Smooth muscle cell of the brain vasculature (primary cell): Measurements from ENCODE around the gene HSD11B1L.
"Not testable (repeated sequence)": the region's sequence is repeated elsewhere in the genome, so short reads cannot be mapped to it uniquely, and the experiment has no call there.

Experiments used
- DNase-seq: peaks from one replicate; pipeline ENCODE4 v3.0.0-alpha.2; 2012; ENCODE audit warnings: low read depth, low spot score

Gene HSD11B1L

DNA sequence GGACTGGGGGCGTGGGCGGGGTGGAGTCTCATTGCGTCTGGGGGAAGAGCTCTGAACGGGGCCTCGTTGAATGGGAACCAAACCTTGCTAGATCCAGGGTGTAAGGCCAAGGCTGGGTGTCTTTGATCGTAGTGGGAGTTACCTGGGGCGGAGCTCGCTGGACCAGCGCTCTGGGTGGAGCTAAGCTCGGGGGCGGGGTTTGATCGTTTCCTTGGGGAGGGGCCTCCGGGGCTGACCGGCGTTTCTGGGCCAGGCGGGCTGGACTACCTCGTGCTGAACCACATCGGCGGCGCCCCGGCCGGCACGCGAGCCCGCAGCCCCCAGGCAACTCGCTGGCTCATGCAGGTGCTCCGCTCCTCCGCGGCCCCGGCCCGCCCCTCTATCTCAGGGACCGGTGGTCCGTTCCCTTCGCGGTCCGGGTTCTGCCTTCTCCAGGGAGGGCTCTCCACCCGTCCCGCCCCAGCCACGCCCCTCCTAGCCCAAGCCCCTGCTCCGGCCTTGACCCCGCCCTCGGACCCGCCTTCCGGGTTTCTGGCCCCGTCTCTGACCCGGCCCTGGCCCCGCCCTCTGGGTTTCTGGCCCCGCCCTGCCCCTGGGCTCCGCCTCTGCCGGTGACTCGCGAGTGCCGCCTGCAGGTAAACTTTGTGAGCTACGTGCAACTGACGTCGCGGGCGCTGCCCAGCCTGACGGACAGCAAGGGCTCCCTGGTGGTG, 6.0 kb downstream of the HSD11B1L start:
- DNase-seq: peak; percentile 84

- no peak for DNase-seq
Measured at GRCh38 chr19:5687360-5688198, 6.8 kb downstream of the HSD11B1L start.

DNA sequence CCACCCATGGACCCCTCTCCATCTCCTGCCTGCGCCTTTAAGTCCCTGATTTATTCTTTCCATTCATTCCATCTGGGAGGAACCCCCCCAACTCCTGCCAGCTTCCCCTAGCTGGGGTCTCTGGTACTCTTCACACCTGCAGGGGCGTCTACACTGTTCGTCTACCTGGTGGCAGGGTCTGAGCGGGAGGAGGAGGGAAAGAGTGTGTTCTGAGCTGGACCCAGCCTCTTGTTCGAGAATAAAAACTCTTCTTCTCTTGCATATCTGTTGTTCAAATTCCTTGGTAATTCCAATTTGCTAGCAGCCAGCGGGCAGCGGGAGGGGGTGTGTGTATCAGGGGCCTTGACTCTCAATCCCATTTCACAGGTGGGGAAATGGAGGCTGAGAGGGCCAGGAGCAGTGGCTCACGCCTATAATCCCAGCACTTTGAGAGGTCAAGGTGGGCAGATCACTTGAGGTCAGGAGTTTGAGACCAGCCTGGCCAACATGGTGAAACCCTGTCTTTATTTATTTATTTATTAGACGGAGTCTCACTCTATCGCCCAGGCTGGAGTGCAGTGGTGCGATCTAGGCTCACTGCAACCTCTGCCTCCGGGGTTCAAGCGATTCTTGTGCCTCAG, 7.5 kb downstream of the HSD11B1L start:
- DNase-seq: not testable (repeated sequence)

DNA sequence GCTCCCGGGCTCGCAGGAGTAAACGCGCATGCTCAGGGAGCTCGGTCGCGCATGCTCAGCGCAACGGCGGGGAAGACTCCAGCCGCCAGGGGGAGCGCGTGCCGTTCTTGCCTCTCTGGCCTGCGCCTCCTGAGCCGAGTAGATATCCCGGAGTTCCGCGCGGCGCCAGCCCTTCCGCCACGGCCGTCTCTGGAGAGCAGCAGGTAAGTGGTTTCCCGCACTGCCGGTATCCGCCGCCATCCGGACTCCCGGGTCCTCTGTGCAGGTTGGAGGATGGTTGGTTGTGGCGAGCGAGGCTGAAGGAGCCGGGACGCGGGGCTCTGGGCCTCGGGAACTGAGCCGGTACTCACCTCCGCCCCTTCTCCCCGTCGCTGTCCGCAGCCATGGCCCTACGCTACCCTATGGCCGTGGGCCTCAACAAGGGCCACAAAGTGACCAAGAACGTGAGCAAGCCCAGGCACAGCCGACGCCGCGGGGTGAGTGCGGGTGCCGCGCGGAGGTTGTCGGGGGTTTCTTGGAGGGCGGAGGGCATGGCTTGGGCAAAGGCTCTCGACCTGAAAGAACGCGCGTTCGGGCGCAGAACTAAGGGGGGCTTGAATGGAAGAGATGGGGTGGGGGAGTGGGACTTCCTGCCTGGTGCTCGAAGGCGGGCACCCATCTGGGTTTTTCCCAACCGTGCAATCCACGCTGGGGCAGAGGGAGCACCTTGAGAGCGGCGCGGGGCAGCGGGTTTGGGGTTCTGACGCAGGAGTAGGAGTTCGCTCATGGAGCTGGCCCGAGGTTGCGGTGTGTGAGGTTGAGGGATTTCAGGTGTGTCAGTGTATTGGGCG, 9.5 kb downstream of the HSD11B1L start, which contains the start of gene RPL36:
Gene RPL36, plus strand, starts transcription at position 171 of the 830 bp plus-strand sequence. Its CDS starts 213 bp downstream, at position 384.
- DNase-seq: peak; percentile 94

DNA sequence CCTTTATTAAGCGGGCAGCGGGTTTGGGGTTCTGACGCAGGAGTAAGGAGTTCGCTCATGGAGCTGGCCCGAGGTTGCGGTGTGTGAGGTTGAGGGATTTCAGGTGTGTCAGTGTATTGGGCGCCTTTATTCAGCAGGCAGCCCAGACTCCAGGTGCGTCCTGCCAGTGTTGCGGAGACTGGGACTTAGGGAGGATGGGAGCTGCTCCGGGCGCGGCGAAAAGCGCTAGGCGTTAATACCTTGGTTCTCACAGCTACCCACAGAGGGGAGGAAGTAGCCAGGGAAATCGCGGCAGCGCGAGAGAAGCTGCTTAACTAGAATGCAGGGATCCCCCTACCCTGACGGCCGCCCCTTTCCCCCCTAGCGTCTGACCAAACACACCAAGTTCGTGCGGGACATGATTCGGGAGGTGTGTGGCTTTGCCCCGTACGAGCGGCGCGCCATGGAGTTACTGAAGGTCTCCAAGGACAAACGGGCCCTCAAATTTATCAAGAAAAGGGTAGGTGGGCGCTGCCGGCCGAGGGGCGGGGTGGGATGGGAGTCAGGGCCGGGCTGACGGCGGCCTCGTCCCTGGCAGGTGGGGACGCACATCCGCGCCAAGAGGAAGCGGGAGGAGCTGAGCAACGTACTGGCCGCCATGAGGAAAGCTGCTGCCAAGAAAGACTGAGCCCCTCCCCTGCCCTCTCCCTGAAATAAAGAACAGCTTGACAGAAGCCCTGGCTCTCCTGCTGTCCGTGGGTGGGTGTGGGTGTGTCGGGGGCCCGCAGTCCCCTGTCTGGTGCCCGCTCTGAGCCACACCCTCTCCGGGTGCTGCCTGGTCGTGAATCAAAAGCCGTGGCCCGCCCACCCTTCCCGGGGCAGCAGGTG, 10.4 kb downstream of the HSD11B1L start:
- DNase-seq: no peak

DNA sequence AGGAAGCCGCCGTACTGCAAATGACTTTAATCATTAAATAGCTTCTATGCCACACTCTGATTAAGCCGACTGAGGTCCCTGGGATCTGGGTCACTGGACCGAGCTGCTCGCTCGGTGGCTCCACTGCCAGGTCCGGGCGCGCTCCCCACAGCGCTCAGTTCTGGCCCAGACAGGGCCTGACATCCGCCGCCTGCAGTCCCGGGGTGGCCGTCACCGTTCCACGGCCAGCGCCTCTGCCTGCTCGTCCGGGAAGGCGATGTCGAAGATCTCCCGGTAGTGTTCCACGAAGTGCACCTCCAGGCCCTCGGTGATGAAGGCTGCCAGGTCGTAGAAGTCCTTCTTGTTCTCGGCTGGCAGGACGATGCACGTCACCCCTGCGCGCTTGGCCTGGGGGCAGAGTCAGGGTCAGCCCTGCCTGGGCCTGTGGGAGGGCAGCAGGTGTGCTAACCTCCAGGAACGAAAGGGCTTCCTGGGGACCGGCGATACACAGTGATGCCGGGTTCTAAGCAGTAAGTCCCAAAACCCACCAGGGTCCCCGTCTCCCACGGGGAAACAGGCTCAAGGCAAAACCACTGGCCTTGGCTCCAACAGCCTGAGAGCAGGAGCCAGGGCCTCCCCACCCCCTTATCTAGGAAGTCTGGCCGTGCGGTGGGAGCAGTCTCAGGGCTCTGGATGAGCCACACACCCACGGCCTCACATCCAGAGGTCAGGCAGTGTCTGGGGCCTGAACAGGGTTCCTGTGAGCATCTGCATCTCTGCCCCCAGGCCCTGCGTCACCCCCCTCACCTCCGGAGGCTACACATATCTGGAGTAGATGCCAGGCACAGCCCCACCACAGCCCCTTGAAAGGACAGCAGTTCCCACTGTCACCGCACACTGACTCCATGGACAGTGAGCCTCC, 11.2 kb downstream of the HSD11B1L start:
- no peak for DNase-seq

- DNase-seq: no peak
Measured at GRCh38 chr19:5692723-5693194, 11.9 kb downstream of the HSD11B1L start.

DNA sequence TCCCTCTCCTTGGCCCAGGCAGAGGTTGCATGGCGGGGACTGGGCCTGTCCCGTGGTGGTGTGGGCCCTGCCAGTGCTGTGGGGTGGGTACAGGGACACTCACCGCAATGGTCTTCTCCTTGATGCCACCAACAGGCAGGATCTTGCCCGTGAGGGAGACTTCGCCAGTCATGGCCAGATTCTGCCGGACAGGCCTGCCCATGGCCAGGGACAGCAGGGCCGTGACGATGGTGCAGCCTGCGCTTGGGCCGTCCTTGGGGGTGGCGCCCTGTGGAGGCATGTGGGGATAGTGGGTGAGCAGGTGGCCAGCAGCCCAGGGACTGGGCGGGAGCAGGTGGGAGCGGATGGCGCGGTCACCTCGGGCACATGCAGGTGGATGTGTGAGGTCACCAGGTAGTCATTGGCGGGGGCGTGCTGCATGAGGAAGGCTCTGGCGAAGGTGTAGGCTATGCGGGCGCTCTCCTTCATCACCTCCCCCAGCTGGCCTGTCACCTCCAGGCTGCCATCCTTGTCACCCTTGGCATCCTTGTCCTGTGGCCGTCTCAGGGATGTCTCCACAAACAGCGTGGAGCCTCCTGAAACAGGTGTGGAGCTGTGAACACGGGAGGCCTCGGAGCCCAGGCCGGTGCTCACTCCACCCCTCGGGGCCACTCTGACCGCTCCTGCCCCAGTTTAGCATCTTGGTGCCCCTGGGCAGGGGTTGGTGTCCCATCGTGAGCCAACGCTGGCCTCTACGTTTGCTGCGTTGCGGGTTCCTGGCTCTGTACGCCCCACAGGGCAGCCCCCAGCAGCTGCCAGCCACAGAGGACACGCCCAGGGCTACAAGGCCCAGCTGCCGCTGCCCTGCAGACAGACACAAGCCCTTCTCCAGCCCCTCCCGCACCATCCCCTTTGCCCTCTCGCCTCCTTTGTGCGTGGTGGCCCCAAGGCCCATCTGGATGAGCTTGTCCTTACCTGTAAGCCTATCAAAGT, 12.7 kb downstream of the HSD11B1L start:
- DNase-seq: no peak

DNA sequence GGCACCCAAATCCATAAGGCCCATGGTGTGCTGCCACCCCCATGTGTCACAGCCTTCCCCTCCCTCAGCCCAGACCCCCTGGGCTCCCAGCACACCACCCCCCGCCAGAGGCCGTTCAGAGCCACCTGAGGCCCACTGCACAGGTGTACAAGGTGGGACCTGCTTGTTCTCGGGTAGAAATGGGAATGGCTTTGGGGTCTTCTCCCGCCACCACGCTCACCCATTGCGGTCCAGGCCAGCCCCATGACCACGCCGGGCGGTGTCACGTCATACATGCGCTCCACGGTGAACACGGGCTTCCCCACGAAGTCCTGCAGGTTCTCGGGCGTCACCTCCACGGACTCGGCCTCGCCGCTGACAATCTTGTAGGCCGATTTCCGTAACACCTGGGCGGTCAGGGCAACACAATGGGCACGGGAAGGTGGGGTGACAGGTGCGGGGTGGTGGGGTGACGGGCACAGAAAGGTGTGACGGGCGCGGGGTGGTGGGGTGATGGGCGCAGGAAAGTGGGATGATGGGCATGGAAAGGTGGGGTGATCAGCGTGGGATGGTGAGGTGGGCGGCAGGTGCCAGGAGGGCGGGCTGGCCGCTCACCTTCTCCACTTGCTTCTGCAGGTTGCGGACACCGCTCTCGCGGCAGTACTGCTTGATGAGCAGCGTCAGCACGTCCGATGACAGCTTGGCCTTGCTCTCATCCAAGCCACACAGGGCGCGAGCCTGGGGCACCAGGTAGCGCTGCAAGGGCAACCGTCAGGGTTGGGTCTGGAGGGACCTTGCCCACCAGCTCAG, 13.5 kb downstream of the HSD11B1L start:
- no peak for DNase-seq

GRCh38 chr19:5694956-5695648, 14.3 kb downstream of the HSD11B1L start:
- no peak for DNase-seq

DNA sequence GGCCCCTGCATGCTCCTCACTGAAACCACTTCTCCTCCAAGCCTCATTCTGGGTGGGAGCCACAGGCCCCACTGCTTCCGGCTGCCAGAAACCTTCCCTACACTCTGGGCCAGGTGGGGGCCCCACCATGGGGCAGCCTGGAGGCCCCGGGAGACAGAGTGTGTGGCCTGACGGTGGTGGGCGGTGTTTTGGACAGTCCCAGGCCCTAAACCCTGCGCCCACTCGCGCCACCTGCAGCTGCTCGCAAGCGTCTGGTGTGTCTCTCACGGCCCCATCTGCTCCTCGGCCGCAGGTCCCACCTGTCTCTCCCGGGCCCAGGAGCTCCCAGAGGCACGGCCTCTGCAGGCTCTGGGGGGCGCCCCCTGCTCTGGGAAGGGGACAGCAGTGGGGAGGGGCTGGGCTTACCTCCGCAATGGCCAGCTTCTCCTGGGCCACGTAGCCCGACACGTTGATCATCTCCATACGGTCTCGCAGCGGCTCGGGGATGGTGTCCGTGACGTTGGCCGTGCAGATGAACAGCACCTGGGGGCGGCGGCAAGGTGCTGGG, 14.9 kb downstream of the HSD11B1L start:
- DNase-seq: no peak

- no peak for DNase-seq
Measured at GRCh38 chr19:5696196-5697021, 15.6 kb downstream of the HSD11B1L start.

GRCh38 chr19:5697022-5697889, 16.4 kb downstream of the HSD11B1L start:
- DNase-seq: no peak

GRCh38 chr19:5697890-5698634, 17.2 kb downstream of the HSD11B1L start:
- DNase-seq: no peak
